Spleen (tissue), 11 donors: Measurements from ENCODE around the gene AP3B1. TPM values are rescaled to one million over a fixed set of nuclear protein-coding genes. Genes with fewer than 3 reads are reported as not detected.

Experiments
- DNase-seq: peaks from one replicate; pipeline ENCODE4 v3.0.0-alpha.2; 2020
- H3K27ac ChIP-seq, 8 donors: fragments of 200-600 bp; sonication (generic) in 7 of 8; 1 replicate in 4 of 8; 2 replicates in 4 of 8; pipeline versions ENCODE4 v1.5.0 to v1.8.0; 2016 to 2021; ENCODE audit warnings: inconsistent platforms in 4 of 8, mild to moderate bottlenecking in 4 of 8, moderate library complexity in 1 of 8
- H3K27me3 ChIP-seq, 7 donors: fragments of 200-600 bp; sonication (generic) in 6 of 7; replicated peaks in 1 of 7; 1 replicate in 4 of 7; 2 replicates in 3 of 7; pipeline versions ENCODE4 v1.5.0 to v1.8.0; 2016 to 2021; ENCODE audit warnings: inconsistent platforms in 3 of 7, mild to moderate bottlenecking in 1 of 7
- H3K36me3 ChIP-seq, 6 donors: fragments of 200-600 bp; sonication (generic) in 5 of 6; 1 replicate in 4 of 6; 2 replicates in 2 of 6; pipeline versions ENCODE4 v1.5.0 to v1.8.0; 2016 to 2021; ENCODE audit warnings: inconsistent platforms in 2 of 6
- H3K4me1 ChIP-seq, 6 donors: fragments of 200-600 bp; sonication (generic) in 5 of 6; 1 replicate in 3 of 6; 2 replicates in 3 of 6; pipeline versions ENCODE4 v1.5.0 to v1.8.0; 2016 to 2021; ENCODE audit warnings: inconsistent platforms in 3 of 6
- H3K4me3 ChIP-seq, 8 donors: fragments of 200-600 bp; sonication (generic) in 7 of 8; 1 replicate in 4 of 8; 2 replicates in 4 of 8; pipeline versions ENCODE4 v1.5.0 to v1.8.0; 2016 to 2021; ENCODE audit warnings: inconsistent platforms in 4 of 8, mild to moderate bottlenecking in 4 of 8, moderate library complexity in 2 of 8
- H3K9me3 ChIP-seq, 8 donors: fragments of 200-600 bp; sonication (generic) in 7 of 8; 1 replicate in 4 of 8; 2 replicates in 4 of 8; pipeline versions ENCODE4 v1.5.0 to v1.8.0; 2016 to 2021; ENCODE audit warnings: inconsistent platforms in 4 of 8
- POLR2A ChIP-seq, 3 donors: fragments of 450-650 bp; IDR thresholded peaks; one replicate each; pipeline ENCODE4 v1.5.1; 2017; ENCODE audit warnings: antibody characterized with exemption in 3 of 3, mild to moderate bottlenecking in 1 of 3
- POLR2AphosphoS5 ChIP-seq, 3 donors: sonication (generic); formaldehyde crosslinking; IDR thresholded peaks; one replicate each; pipeline ENCODE4 v1.5.1; 2017; ENCODE audit warnings: antibody characterized with exemption in 3 of 3
- WGBS, 5 donors: extraction: QIAGEN DNeasy Blood & Tissue Kit in 3 of 5; methylation state at CpG; one replicate each; pipeline versions ENCODE4 v1.1.5 to v1.1.7; 2013 to 2018; 5-methylcytosine and 5-hydroxymethylcytosine counted together
- intact Hi-C: fragments of 100-400 bp; cut with DNase I; formaldehyde crosslinking; loops from one replicate; pipeline ENCODE4 v1.15.0; 2023; ENCODE audit warnings: low total_unique reads
- polyA plus RNA-seq, 3 donors: library from polyadenylated mRNA; stranded (reverse); fragments of 200-250 nt; gene quantifications; one replicate each; pipeline ENCODE4 v1.2.1, GENCODE V29; 2013
- total RNA-seq, 7 donors: library from RNA; depleted of rRNA in 3 of 7; stranded (reverse); fragments of >200 nt in 3 of 7; fragmentation: NEBNext Ultra II Directional in 4 of 7; extraction: Animal tissue kit (Norgen Biotek cat#: 25700) in 4 of 7; gene quantifications; one replicate each; pipeline versions ENCODE4 v1.1.0 to v1.2.1, GENCODE V29; 2016 to 2021
- TF ChIP-seq, protein P1 (sequence below), 11 experiments: fragments of 200-600 bp in 7 of 11; fragments of 450-650 bp in 4 of 11; sonication (generic) in 4 of 11; IDR thresholded peaks in 8 of 11; conservative IDR thresholded peaks in 3 of 11; 1 replicate in 7 of 11; 2 replicates in 4 of 11; pipeline versions ENCODE4 v1.4.0 to v1.8.0; 2016 to 2021; ENCODE audit warnings: antibody characterized with exemption in 11 of 11, inconsistent platforms in 4 of 11, mild to moderate bottlenecking in 1 of 11
- donor health status: healthy with polysubstance abuse.
- donor health status: DM: no; HTN: no; CAD: no; lungs with moderate emphysema.
- donor health status: DM: no; HTN: no; CAD: no.
- donor health status: Bipolar disorder and iron deficiency.
- donor health status: healthy.
- donor health status: DM: no; HTN: no; CAD: no.
- donor health status: DM: yes; HTN: yes; CAD: no.

The AP3B1 gene
- total and polyA plus RNA-seq, 10 donors, result 27.9 to 76.2 (median 48.2) TPM

DNA sequence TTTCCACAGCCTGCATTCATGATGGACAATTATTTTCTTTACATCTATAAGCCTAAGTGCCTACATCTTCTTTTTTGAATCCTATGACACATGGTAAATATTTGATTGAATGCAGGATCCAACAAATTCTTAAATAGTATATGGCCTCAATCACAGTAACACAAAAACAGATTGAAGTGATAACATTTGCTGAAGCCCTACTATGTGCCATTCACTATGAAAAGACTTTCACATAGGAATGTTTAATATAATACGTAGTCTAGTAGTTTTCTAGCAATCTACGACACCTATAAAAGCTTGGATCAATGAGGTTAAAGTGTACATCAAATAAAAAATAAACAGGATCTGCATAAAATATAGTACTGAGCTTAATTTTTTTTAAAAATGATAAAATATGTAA lies 231.0 kb downstream of the AP3B1 start:
- TF ChIP-seq, protein P1, sequence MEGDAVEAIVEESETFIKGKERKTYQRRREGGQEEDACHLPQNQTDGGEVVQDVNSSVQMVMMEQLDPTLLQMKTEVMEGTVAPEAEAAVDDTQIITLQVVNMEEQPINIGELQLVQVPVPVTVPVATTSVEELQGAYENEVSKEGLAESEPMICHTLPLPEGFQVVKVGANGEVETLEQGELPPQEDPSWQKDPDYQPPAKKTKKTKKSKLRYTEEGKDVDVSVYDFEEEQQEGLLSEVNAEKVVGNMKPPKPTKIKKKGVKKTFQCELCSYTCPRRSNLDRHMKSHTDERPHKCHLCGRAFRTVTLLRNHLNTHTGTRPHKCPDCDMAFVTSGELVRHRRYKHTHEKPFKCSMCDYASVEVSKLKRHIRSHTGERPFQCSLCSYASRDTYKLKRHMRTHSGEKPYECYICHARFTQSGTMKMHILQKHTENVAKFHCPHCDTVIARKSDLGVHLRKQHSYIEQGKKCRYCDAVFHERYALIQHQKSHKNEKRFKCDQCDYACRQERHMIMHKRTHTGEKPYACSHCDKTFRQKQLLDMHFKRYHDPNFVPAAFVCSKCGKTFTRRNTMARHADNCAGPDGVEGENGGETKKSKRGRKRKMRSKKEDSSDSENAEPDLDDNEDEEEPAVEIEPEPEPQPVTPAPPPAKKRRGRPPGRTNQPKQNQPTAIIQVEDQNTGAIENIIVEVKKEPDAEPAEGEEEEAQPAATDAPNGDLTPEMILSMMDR (IDR thresholded peaks at IDR 0.05 in 8 of 11, conservative IDR thresholded peaks at IDR 0.05 in 3 of 11), result no peak
- TF ChIP-seq POLR2A (IDR thresholded peaks at IDR 0.05) (no peak), POLR2AphosphoS5 (IDR thresholded peaks at IDR 0.05) (no peak)
- Histone ChIP-seq H3K4me3 (no peak overlapping the region), H3K36me3 (peaks cover 0 to 30% (median 0%) of the 10 kb centered on the region in 6 donors), H3K9me3 (peaks cover 0 to 17% (median 16%) of the 10 kb centered on the region in 8 donors), H3K27me3 (no peaks in the 10 kb centered on the region), H3K4me1 (no peaks in the 10 kb centered on the region), H3K27ac (no peak overlapping the region)
- intact Hi-C loops, result no loop called here
- WGBS, 5 donors, result 95 to 100% (median 97%) methylated on average over 2 of the region's 2 CpGs
- DNase-seq, result no peak

DNA sequence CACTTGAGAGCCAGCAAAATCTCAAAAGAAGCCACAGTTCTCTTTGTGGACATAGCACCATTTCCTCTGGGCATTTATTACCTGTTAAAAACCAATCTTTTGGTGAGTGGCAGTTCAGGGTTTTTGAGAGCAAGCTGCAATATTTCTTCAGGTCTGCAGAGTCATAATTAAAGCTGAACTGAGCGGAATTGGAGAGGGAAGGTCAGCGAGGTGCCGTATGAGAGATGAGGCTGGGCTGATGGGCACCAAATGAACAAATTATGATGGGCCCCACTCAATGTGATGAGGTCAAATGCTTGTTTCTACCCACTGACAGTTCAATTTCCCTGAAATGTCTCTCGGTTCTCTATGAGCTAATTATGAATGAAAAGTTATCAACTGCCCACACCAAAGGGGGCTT lies 231.9 kb downstream of the AP3B1 start:
- Histone ChIP-seq H3K27me3 (no peaks in the 10 kb centered on the region), H3K4me3 (no peak overlapping the region), H3K36me3 (peaks cover 0 to 27% (median 0%) of the 10 kb centered on the region in 6 donors), H3K9me3 (peaks cover 0 to 9% (median 7%) of the 10 kb centered on the region in 8 donors), H3K4me1 (no peaks in the 10 kb centered on the region), H3K27ac (no peak overlapping the region)
- intact Hi-C loops, result no loop called here
- TF ChIP-seq, protein P1 (IDR thresholded peaks at IDR 0.05 in 8 of 11, conservative IDR thresholded peaks at IDR 0.05 in 3 of 11), result no peak
- TF ChIP-seq POLR2A (IDR thresholded peaks at IDR 0.05) (no peak), POLR2AphosphoS5 (IDR thresholded peaks at IDR 0.05) (no peak)
- 88 to 97% (median 92%) methylated on average over 4 of the region's 4 CpGs for WGBS, 5 donors
- no peak for DNase-seq

DNA sequence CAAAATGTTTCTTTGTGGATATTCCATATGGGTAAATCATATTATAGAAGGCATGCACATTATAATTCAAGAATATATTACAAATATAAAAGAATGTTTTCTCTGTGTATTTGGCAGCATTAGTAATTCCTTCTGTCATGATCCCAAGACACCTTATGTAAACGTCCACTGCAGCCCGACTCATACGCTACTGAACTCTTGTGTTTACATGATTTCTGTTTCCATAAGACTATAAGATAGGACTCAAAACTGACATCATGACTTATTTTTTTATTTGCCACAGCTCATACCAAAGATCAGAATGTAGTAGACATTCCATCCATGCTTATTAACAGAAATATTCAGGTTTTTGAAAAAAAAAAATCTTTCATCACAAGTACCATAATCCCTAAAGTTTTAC lies 234.1 kb downstream of the AP3B1 start:
- DNase-seq, result no peak
- Histone ChIP-seq H3K4me1 (peaks cover 0 to 5% (median 0%) of the 10 kb centered on the region in 6 donors), H3K36me3 (peaks cover 0 to 18% (median 0%) of the 10 kb centered on the region in 6 donors), H3K9me3 (no peaks in the 10 kb centered on the region), H3K27me3 (no peaks in the 10 kb centered on the region), H3K4me3 (no peak overlapping the region), H3K27ac (no peak overlapping the region)
- TF ChIP-seq, protein P1 (IDR thresholded peaks at IDR 0.05 in 8 of 11, conservative IDR thresholded peaks at IDR 0.05 in 3 of 11), result no peak
- TF ChIP-seq POLR2AphosphoS5 (IDR thresholded peaks at IDR 0.05), result no peak
- TF ChIP-seq POLR2A (IDR thresholded peaks at IDR 0.05), result no peak
- intact Hi-C loops, result no loop called here
- WGBS, 5 donors, result 93 to 98% (median 96%) methylated on average over 3 of the region's 3 CpGs

DNA sequence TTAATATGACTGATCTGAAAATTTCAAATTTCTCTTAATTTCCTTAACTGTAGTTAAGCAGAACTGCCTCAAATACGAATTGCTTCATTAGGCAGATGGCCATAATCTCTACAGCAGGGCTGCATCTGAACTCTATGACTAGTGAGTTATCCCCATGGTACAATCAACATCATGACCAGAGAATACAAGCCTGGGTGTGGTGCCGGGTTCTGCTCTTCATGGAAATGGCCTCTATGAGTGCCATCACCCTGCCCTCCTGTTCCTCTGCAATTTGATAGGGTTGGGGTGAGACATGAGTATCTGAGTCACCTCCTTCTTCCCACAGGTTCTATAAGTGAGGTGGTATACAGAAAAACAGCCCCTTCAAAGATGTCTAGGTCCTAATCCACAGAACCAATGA lies 235.9 kb downstream of the AP3B1 start:
- H3K9me3 ChIP-seq, result no peaks in the 10 kb centered on the region
- peaks cover 0 to 5% (median 0%) of the 10 kb centered on the region in 6 donors for H3K4me1 ChIP-seq
- no peak overlapping the region for H3K4me3 ChIP-seq
- TF ChIP-seq POLR2A (IDR thresholded peaks at IDR 0.05), result no peak
- TF ChIP-seq, protein P1 (IDR thresholded peaks at IDR 0.05 in 8 of 11, conservative IDR thresholded peaks at IDR 0.05 in 3 of 11), result no peak
- no peak for TF ChIP-seq POLR2AphosphoS5 (IDR thresholded peaks at IDR 0.05)
- WGBS, 5 donors, result 90 to 99% (median 96%) methylated on average over 2 of the region's 2 CpGs
- intact Hi-C loops, result no loop called here
- DNase-seq, result no peak
- no peak overlapping the region for H3K27ac ChIP-seq
- H3K36me3 ChIP-seq, result peaks cover 0 to 21% (median 0%) of the 10 kb centered on the region in 6 donors
- no peaks in the 10 kb centered on the region for H3K27me3 ChIP-seq
